ENCODE measurements around the gene VWA1. TPM values are rescaled to one million over a fixed set of nuclear protein-coding genes. Genes with fewer than 3 reads are reported as not detected.
A peak's percentile ranks its signal among the peaks of the same experiment; 100 is the strongest.

VWA1 gene
- total and polyA plus RNA-seq, 5 experiments from 2014 or later: not detected

GRCh38 chr1:1433804-1434130 is 1.7 kb upstream of the VWA1 start:
- no peaks in the 10 kb centered on the region for H3K9me3 Mint-ChIP-seq
- ATAC-seq: no peak
- H3K36me3 Mint-ChIP-seq: no peaks in the 10 kb centered on the region
- peaks cover 0 to 40% (median 7%) of the 10 kb centered on the region in 5 donors for H3K27me3 Mint-ChIP-seq
- H3K27ac Mint-ChIP-seq: no peak overlapping the region
- no peak overlapping the region for H3K4me3 Mint-ChIP-seq
- no peak for DNase-seq
- peaks cover 3 to 10% (median 9%) of the 10 kb centered on the region in 4 donors for H3K4me1 Mint-ChIP-seq
- POLR2A ChIA-PET: interaction anchor here (0.8 kb wide), 1 partner anchor 10 kb away, joined by 3 read pairs; no protein-coding TSS in a partner anchor

DNA sequence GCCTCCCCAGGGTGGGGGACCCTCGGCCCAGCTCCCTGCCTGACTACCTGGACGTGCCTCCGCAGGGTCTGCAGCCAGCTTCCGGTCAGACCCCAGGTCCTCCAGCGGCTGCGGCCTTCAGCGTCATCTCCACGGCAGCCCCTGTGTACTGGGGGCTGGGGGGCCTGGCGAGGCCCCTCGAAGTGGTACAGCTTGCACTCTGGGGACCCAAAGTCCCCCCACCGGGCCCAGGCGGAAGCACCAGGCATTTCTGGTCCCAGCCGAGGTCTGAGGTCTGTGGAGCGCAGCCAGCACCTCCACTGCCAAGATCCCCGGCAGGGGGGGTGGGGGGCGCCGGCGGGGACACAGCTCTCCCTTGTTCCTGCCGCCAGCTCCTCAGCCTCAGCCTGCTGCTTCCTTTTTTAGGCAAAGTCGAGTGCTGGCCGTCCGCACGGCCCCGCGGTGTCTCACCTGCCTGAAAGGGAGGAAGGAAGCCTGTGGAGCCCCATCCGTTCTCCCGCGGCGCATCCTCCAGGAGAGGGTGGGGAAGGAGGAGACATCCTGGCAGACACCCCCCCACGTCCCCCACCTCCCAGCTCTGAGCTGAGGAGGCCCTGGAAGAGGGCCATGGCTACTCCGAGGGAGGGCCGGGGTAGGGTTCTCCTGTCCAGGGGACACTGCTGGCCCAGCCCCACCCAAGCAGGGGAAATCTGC is 1.2 kb upstream of the VWA1 start:
- Mint-ChIP-seq H3K4me3 (peak overlapping the region in 3 of 10 donors; percentile 34 to 70 (median 63)), H3K9me3 (no peaks in the 10 kb centered on the region), H3K4me1 (peaks cover 3 to 10% (median 9%) of the 10 kb centered on the region in 4 donors), H3K27me3 (peaks cover 0 to 38% (median 7%) of the 10 kb centered on the region in 5 donors), H3K36me3 (no peaks in the 10 kb centered on the region), H3K27ac (no peak overlapping the region)
- ATAC-seq (peak; percentile 21 to 24), DNase-seq (peak in 3 of 10 donors; percentile 12 to 63 (median 17))
- POLR2A ChIA-PET: interaction anchor here (0.7 to 0.8 kb wide), 2 partner anchors 11 to 33 kb away, joined by 3 read pairs; no protein-coding TSS in a partner anchor

GRCh38 chr1:1434824-1435105 is 725 bp upstream of the VWA1 start:
- DNase-seq (no peak), ATAC-seq (no peak)
- Mint-ChIP-seq H3K27ac (no peak overlapping the region), H3K36me3 (no peaks in the 10 kb centered on the region), H3K4me3 (peak overlapping the region in 8 of 10 donors; percentile 38 to 76 (median 55)), H3K4me1 (peaks cover 3 to 10% (median 9%) of the 10 kb centered on the region in 4 donors), H3K27me3 (peaks cover 0 to 34% (median 7%) of the 10 kb centered on the region in 5 donors), H3K9me3 (no peaks in the 10 kb centered on the region)
- POLR2A ChIA-PET: interaction anchor here (0.7 kb wide), 1 partner anchor 34 kb away, joined by 3 read pairs; no protein-coding TSS in a partner anchor

- H3K9me3 Mint-ChIP-seq: no peaks in the 10 kb centered on the region
- no peaks in the 10 kb centered on the region for H3K36me3 Mint-ChIP-seq
- no peak overlapping the region for H3K27ac Mint-ChIP-seq
- ATAC-seq (peak; percentile 18 to 35), DNase-seq (peak in 1 of 10 donors; percentile 59)
- POLR2A ChIA-PET: interaction anchor here (0.5 kb wide), 1 partner anchor 114 kb away, joined by 7 read pairs; no protein-coding TSS in a partner anchor
- peaks cover 0 to 35% (median 7%) of the 10 kb centered on the region in 5 donors for H3K27me3 Mint-ChIP-seq
- peak overlapping the region in 9 of 10 donors; percentile 33 to 66 (median 51) for H3K4me3 Mint-ChIP-seq
- peaks cover 1 to 12% (median 9%) of the 10 kb centered on the region in 4 donors for H3K4me1 Mint-ChIP-seq
Measured at GRCh38 chr1:1435911-1436629, 580 bp downstream of the VWA1 start.

DNA sequence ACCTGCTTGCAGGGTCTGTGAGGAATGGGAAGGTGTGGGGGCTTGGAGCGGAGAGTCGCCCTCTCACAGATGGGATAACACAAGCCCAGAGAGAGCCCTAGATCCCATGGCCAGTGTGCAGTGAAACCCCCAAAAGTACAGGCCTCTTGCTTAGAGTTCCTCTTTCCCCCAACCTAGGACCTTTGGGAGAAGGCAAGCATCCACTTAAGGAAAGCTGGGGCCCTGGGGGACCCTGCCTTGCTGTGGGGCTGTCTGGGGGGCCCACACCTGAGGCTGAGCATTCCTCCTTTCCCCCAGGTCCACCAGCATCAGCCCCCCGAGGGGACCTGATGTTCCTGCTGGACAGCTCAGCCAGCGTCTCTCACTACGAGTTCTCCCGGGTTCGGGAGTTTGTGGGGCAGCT is 1.1 kb downstream of the VWA1 start:
- DNase-seq (no peak), ATAC-seq (no peak)
- H3K4me3 Mint-ChIP-seq: peak overlapping the region in 6 of 10 donors; percentile 39 to 66 (median 54)
- POLR2A ChIA-PET: interaction anchor here (0.5 to 0.9 kb wide), 2 partner anchors 30 to 115 kb away, joined by 3 to 7 read pairs; partner anchors contain the start of gene MRPL20
- no peak overlapping the region for H3K27ac Mint-ChIP-seq
- H3K36me3 Mint-ChIP-seq: no peaks in the 10 kb centered on the region
- peaks cover 1 to 12% (median 9%) of the 10 kb centered on the region in 4 donors for H3K4me1 Mint-ChIP-seq
- H3K9me3 Mint-ChIP-seq: no peaks in the 10 kb centered on the region
- H3K27me3 Mint-ChIP-seq: peaks cover 0 to 35% (median 7%) of the 10 kb centered on the region in 5 donors

DNA sequence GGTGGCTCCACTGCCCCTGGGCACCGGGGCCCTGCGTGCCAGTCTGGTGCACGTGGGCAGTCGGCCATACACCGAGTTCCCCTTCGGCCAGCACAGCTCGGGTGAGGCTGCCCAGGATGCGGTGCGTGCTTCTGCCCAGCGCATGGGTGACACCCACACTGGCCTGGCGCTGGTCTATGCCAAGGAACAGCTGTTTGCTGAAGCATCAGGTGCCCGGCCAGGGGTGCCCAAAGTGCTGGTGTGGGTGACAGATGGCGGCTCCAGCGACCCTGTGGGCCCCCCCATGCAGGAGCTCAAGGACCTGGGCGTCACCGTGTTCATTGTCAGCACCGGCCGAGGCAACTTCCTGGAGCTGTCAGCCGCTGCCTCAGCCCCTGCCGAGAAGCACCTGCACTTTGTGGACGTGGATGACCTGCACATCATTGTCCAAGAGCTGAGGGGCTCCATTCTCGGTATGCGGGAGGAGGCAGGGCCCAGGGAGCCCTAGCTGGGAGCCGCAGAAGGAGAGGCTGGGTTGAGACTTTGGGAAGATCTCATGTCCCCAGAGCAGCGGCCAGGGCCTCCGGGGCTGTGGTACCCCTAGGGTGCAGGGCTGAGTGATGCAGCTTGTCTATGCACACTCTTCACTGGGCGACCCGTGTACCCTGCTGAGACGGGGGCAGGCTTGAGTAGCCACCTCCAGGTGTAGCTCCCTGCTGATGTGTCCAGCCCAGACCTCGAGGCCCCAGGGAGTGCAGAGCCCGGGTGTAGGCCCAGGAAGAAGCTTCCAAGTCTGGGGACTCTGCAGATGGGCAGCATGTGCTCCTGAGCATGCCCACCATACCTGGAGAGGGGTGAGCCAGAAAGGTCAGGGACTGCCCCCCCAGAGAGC is 1.8 kb downstream of the VWA1 start:
- no peak overlapping the region for H3K27ac Mint-ChIP-seq
- POLR2A ChIA-PET: interaction anchor here (0.6 to 0.9 kb wide), 2 partner anchors 30 to 231 kb away, joined by 3 read pairs; partner anchors contain the start of gene MRPL20
- no peak for ATAC-seq
- peak in 1 of 10 donors; percentile 59 for DNase-seq
- H3K36me3 Mint-ChIP-seq: no peaks in the 10 kb centered on the region
- H3K4me3 Mint-ChIP-seq: no peak overlapping the region
- H3K9me3 Mint-ChIP-seq: no peaks in the 10 kb centered on the region
- peaks cover 1 to 13% (median 9%) of the 10 kb centered on the region in 4 donors for H3K4me1 Mint-ChIP-seq
- peaks cover 0 to 32% (median 7%) of the 10 kb centered on the region in 5 donors for H3K27me3 Mint-ChIP-seq

GRCh38 chr1:1437904-1438376 is 2.5 kb downstream of the VWA1 start:
- DNase-seq (no peak), ATAC-seq (no peak)
- no peaks in the 10 kb centered on the region for H3K9me3 Mint-ChIP-seq
- peaks cover 0 to 28% (median 5%) of the 10 kb centered on the region in 5 donors for H3K27me3 Mint-ChIP-seq
- no peaks in the 10 kb centered on the region for H3K36me3 Mint-ChIP-seq
- no peak overlapping the region for H3K4me3 Mint-ChIP-seq
- H3K4me1 Mint-ChIP-seq: peaks cover 1 to 13% (median 9%) of the 10 kb centered on the region in 4 donors
- H3K27ac Mint-ChIP-seq: no peak overlapping the region
- POLR2A ChIA-PET: interaction anchor here (1.0 kb wide), 1 partner anchor 42 kb away, joined by 4 read pairs; no protein-coding TSS in a partner anchor

GRCh38 chr1:1438531-1439381 is 3.3 kb downstream of the VWA1 start:
- peak in 1 of 10 donors; percentile 48 for DNase-seq

GRCh38 chr1:1439546-1440261 is 4.2 kb downstream of the VWA1 start:
- no peaks in the 10 kb centered on the region for H3K9me3 Mint-ChIP-seq
- no peak overlapping the region for H3K4me3 Mint-ChIP-seq
- ATAC-seq: no peak
- peaks cover 1 to 13% (median 8%) of the 10 kb centered on the region in 4 donors for H3K4me1 Mint-ChIP-seq
- H3K27me3 Mint-ChIP-seq: peaks cover 0 to 26% (median 5%) of the 10 kb centered on the region in 5 donors
- no peaks in the 10 kb centered on the region for H3K36me3 Mint-ChIP-seq
- no peak overlapping the region for H3K27ac Mint-ChIP-seq
- peak in 1 of 10 donors; percentile 21 for DNase-seq
- POLR2A ChIA-PET: interaction anchor here (0.7 to 2.3 kb wide), 2 partner anchors 32 to 71 kb away, joined by 3 to 8 read pairs; partner anchors contain the start of gene MRPL20

More at GRCh38 chr1:1438531-1439381, 3.3 kb downstream of the VWA1 start:
- H3K36me3 Mint-ChIP-seq: no peaks in the 10 kb centered on the region
- no peak overlapping the region for H3K4me3 Mint-ChIP-seq
- POLR2A ChIA-PET: interaction anchor here (1.0 kb wide), 1 partner anchor 43 kb away, joined by 4 read pairs; no protein-coding TSS in a partner anchor
- no peaks in the 10 kb centered on the region for H3K9me3 Mint-ChIP-seq
- H3K27me3 Mint-ChIP-seq: peaks cover 0 to 28% (median 5%) of the 10 kb centered on the region in 5 donors
- no peak for ATAC-seq
- peaks cover 1 to 13% (median 9%) of the 10 kb centered on the region in 4 donors for H3K4me1 Mint-ChIP-seq
- H3K27ac Mint-ChIP-seq: peak overlapping the region in 1 of 10 donors; percentile 13

- H3K27me3 Mint-ChIP-seq: peaks cover 0 to 21% (median 0%) of the 10 kb centered on the region in 5 donors
- POLR2A ChIA-PET: interaction anchor here (0.6 to 2.3 kb wide), 3 partner anchors 33 to 72 kb away, joined by 3 to 8 read pairs (median 3); partner anchors contain the start of gene MRPL20
- DNase-seq: peak in 1 of 10 donors; percentile 56
Measured at GRCh38 chr1:1440262-1441001, 4.9 kb downstream of the VWA1 start.

More at GRCh38 chr1:1440262-1441001, 4.9 kb downstream of the VWA1 start:
- peaks cover 0 to 9% (median 3%) of the 10 kb centered on the region in 4 donors for H3K4me1 Mint-ChIP-seq
- ATAC-seq: no peak
- no peak overlapping the region for H3K27ac Mint-ChIP-seq
- H3K4me3 Mint-ChIP-seq: peak overlapping the region in 1 of 10 donors; percentile 8
- H3K9me3 Mint-ChIP-seq: no peaks in the 10 kb centered on the region
- H3K36me3 Mint-ChIP-seq: no peaks in the 10 kb centered on the region
